ENCODE results near the gene IDH2. TPM values are rescaled to one million over a fixed set of nuclear protein-coding genes. Genes with fewer than 3 reads are reported as not detected.

IDH2 gene
- total RNA-seq, 1 experiment from 2014 or later: 53.3 TPM

DNA sequence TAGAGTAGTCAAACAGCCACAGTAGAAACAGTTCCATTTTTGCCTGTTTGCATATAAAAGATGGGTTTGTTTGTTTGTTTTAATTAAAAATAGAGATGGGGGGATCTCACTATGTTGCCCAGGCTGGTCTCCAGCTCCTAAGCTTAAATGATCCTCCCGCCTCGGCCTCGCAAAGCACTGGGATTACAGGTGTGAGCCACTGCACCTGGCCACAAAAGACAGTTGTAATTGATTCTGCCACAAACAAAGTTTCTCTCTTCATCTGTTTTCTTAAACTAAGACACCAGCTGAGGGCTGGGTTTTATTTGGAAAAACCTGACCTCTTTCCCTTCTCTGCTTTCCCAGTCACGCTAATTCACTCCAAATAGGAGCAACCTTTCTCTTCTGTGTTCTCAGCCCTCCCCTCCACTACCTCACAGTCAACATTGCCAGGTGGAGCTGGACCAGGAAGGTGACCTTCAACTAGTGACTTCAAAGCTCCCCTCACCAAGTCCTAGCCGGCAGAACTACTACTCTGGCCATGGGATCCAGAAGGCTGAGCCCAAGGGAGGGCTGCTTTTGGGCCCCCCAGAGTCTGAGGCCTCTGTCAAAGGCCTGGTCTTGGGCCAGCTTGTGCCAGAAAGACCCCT is 1.5 kb upstream of the IDH2 start:
- Mint-ChIP-seq H3K27ac (no peak overlapping the region), H3K36me3 (no peaks in the 10 kb centered on the region), H3K4me1 (peaks cover 36% of the 10 kb centered on the region), H3K9me3 (no peaks in the 10 kb centered on the region), H3K27me3 (ENCODE audit: low read depth) (peaks cover 41% of the 10 kb centered on the region), H3K4me3 (no peak overlapping the region; the same call in 1 of the 2 replicates)
- DNase-seq (ENCODE audit: low spot score) (no peak), ATAC-seq (no peak)
- ChIA-PET CTCF (interaction anchor here (1.0 to 3.9 kb wide), 3 partner anchors 16 to 364 kb away, joined by 3 to 38 read pairs (median 12); no protein-coding TSS in a partner anchor), POLR2A (interaction anchor here (0.6 to 0.7 kb wide), 2 partner anchors 21 to 237 kb away, joined by 3 to 4 read pairs; no protein-coding TSS in a partner anchor)
- TF ChIP-seq NFE2L1 (CRISPR knock-in tag; IDR thresholded peaks at IDR 0.05) (no peak), CDX4 (CRISPR knock-in tag; IDR thresholded peaks at IDR 0.05; ENCODE audit: borderline replicate concordance) (no peak), NR3C1 (CRISPR knock-in tag; conservative IDR thresholded peaks at IDR 0.05; ENCODE audit: low read depth) (no peak), ARID4B (CRISPR knock-in tag; IDR thresholded peaks at IDR 0.05; ENCODE audit: borderline replicate concordance) (no peak), CBFB (CRISPR knock-in tag; IDR thresholded peaks at IDR 0.05; ENCODE audit: low read depth) (no peak), SMAD4 (CRISPR knock-in tag; IDR thresholded peaks at IDR 0.05) (no peak), GRHL2 (CRISPR knock-in tag; IDR thresholded peaks at IDR 0.05; ENCODE audit: insufficient replicate concordance, severe bottlenecking) (no peak), TCF7 (CRISPR knock-in tag; IDR thresholded peaks at IDR 0.05; ENCODE audit: low read depth) (no peak), USF1 (CRISPR knock-in tag; IDR thresholded peaks at IDR 0.05) (no peak), TEAD1 (CRISPR knock-in tag; IDR thresholded peaks at IDR 0.05) (no peak), ZNF671 (CRISPR knock-in tag; IDR thresholded peaks at IDR 0.05) (no peak), JAZF1 (CRISPR knock-in tag; IDR thresholded peaks at IDR 0.05) (no peak), ZNF317 (CRISPR knock-in tag; IDR thresholded peaks at IDR 0.05; ENCODE audit: borderline replicate concordance, low read depth) (no peak)

DNA sequence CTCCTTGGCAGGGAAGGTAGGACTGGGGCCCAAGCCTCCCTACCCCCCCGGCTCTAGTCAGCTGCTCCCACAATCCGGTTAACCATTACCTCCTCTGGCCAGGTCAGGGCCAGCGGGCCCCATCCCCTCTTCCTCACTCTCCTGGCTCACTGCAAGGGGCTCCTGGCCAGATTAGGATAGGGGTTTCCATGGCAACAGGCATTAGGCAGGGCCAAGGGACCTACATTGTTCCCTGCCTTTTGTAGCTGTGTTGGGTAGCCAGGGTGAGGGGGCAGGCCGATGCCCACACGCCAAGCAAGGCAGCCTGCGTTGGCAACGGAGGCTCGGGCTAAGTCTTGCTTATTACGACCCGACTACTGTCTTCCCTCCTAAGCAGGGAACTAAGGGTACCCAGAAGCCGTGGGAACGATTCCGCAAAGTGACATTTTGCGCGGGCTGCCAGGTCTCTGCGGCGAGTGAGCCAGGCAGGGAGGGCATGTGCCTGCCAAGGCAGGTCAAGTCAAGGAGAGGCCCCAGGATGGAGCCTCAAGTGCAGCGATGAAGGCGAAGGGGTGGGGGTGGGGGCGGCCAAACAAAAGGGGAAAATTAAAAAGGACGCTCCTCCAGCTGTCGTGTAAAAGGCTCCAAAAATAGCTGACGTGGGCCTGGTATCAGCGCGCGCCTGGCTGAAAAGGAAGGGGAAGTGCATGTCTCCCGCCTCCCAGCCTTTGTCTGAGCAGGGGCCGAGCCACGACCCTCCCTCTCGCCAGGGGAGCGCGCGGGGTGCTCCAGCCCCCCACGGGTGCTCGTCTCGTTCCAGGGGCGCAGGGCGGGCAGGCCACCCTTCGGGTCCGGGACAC is 919 bp downstream of the IDH2 start:
- Mint-ChIP-seq H3K4me3 (peak overlapping the region; percentile 79), H3K27ac (no peak overlapping the region), H3K36me3 (no peaks in the 10 kb centered on the region), H3K27me3 (ENCODE audit: low read depth) (peaks cover 39% of the 10 kb centered on the region), H3K4me1 (peaks cover 34% of the 10 kb centered on the region), H3K9me3 (no peaks in the 10 kb centered on the region)
- TF ChIP-seq MYBL2 (CRISPR knock-in tag; IDR thresholded peaks at IDR 0.05) (0 out of 2 replicates have a peak, but pooled peaks have one; percentile 16), HMGXB4 (CRISPR knock-in tag; IDR thresholded peaks at IDR 0.05) (0 out of 2 replicates have a peak, but pooled peaks have one; percentile 22), TP53 (CRISPR knock-in tag; IDR thresholded peaks at IDR 0.05) (no peak), NFYB (CRISPR knock-in tag; conservative IDR thresholded peaks at IDR 0.05; ENCODE audit: low read depth) (no peak)
- DNase-seq (ENCODE audit: low spot score): no peak
- ChIA-PET CTCF (interaction anchor here (1.0 to 3.9 kb wide), 11 partner anchors 14 to 340 kb away, joined by 3 to 38 read pairs (median 9); no protein-coding TSS in a partner anchor), POLR2A (interaction anchor here (0.7 to 1.7 kb wide), 8 partner anchors 9 to 132 kb away, joined by 3 to 7 read pairs (median 4); partner anchors contain the start of genes CIB1 and GDPGP1)
- peak; percentile 23 for ATAC-seq
